Cerebellar cortex (tissue), 1 donor: ENCODE results near the gene F13B.
"Not testable (repeated sequence)": the region's sequence is repeated elsewhere in the genome, so short reads cannot be mapped to it uniquely, and the experiment has no call there.

ENCODE experiments used
- DNase-seq: peaks from one replicate; pipeline ENCODE4 v3.0.0-alpha.2; 2015; ENCODE audit warnings: low spot score

F13B gene

GRCh38 chr1:197042676-197043341, 24.3 kb downstream of the F13B start:
- no peak for DNase-seq

DNA sequence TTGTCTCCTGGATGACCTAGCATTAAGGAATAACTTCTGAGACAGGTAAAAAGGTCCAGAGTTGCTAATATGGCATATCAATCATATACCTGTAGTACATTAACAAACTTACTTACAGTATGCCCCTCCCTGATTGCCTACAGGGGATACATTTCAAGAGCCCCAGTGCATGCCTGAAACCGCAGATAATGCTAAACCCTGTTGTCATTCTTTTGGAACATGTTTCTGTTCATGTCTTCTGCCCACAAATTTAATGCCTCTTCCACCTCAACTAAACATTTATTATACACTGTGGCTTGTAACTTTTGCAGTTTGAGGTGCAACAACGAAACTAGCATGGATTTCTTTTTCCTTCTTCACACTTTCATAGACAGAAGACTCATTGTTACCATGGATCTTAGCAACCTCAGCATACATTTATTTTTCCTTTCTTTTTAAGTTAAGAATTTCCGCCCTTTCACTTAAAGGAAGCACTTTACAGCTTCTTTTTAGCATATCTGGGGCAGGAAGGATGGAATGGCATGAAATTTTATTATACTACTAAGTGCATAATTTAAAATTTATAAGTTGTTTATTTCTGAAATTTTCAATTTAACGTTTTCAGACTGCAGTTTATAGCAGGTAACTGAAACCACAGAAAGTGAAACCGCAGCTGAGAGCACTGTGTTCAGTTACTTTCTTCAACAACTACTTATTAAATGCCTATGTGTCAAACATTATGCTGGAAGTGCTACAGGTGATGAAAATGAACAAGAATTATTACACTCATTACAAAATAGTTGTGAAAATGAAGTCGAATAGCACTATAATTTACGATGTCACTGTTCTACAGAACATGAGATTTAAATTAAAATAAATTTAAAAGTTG, 25.3 kb downstream of the F13B start:
- no peak for DNase-seq

DNA sequence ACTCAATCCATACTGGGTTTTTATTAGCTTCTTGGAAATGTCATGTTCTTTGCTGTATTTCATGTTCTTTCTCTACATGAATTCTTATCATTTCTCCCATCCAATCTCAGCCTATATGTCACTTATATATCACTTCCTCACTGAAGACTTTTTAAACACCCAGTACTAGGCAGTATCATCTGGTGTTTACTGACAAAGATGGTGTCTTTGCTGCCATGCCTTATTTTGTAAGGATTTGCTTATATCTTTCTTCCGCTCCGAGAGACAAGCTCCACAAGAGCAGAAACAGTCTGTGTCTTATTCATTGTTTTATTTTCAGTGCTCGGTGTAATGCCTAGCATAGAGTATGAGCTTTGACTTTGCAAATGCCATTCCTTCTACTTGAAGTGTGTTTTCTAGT, 30.2 kb downstream of the F13B start:
- DNase-seq = no peak

DNA sequence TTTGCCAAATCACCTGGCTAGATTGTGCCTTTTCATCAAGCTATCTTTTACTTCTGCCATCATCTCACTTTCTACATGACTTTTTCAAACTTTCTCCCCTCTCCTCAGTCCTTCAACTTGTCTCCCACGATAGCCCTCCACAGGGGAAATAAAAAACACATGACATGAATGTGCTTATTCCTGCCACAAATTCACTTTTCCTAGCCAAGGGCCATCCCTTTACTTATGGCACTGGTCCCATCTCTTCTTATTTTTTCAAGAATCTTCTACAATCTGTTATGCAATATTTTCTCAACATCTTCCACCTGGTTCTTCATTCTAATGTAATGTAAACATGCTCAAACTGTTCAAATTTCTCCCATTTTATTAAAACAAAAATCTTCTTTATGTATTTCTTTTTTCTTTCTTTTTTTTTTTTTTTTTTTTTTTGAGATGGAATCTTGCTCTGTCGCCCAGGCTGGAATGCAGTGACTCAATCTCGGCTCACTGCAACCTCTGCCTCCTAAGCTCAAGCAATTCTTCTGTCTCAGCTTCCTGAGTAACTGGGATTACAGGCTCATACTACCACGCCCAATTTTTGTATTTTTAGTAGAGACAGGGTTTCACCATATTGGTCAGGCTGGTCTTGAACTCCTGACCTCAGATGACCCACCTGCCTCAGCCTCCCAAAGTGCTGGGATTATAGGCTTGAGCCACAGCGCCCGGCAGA, 32.3 kb downstream of the F13B start:
- not testable (repeated sequence) for DNase-seq

DNA sequence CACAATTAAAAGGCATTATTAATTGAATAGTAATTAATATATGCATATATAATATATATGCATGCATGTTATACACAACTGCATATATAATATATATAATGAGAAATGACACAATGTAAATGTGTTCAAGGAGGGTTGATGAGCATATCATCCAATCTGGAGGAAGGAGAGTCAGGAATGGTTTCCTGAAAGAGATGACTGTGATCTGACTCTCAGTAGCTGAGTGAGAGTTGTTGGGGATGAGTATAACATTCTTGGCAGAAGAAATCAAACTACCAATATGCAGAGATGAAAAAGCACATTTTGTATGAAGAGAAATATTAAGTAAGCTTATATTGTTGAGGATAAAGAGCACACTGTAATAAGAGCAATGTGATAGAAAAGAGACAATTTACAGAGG, 37.3 kb downstream of the F13B start:
- no peak for DNase-seq

- no peak for DNase-seq
These were observed 39.7 kb downstream of the F13B start for GRCh38 chr1:197027359-197027758.

- DNase-seq = no peak
These were observed 42.6 kb downstream of the F13B start for GRCh38 chr1:197024460-197024859.

DNA sequence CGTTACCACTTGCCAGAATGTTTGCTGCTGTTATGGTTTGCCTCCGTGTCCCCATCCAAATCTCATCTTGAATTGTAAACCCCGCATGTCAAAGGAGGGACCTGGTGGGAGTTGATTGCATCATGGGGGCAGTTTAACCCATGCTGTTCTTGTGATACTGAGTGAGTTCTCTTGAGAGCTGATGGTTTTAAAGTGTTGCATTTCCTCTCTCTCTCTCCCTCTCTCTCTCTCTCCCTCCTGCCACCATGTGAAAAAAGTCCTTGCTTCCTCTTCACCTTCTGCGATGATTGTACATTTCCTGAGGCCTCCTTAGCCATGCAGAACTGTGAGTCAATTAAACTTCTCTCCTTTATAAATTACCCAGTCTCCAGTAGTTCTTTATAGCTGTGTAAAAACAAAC, 45.3 kb downstream of the F13B start:
- no peak for DNase-seq

- DNase-seq = no peak
These were observed 49.4 kb downstream of the F13B start for GRCh38 chr1:197017558-197018146.

DNA sequence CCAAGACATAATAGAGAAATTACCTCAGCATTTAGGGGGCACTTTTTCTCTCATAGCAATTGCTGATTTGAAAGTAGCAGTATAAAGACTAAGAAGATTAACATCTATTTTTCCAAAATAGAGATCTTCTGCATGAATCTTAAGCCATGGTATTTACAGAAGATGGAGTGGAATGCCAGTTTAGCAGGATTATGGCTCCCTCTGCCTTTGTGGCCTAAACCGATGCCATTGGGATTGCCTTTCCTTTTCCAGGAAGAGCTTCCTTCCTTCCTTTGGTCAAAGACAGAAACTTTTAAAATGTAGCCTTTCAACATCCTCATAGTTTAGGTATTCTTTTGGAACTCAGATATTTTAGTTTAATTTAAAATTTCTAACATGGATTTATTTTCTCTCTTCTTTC, 50.3 kb downstream of the F13B start:
- no peak for DNase-seq

GRCh38 chr1:197013234-197013633, 53.8 kb downstream of the F13B start:
- DNase-seq = no peak

GRCh38 chr1:197011614-197012013, 55.4 kb downstream of the F13B start:
- no peak for DNase-seq

DNA sequence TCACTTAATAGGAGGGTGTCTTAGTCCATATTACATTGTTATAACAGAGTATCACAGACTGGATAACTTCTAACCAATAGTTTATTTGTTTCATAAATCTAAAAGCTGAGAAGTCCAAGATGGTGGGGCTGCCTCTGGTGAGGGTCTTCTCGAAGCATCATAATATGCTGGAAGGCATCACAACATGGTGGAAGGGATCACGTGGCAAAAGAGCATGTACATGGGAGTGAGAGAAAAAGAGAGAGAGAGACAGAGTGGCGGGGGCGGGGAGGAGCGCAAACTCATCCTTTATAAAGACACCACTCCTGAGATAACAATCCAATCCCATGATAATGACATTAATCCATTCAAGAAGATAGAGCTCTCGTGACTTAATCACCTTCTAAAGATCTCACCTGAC, 58.2 kb downstream of the F13B start:
- no peak for DNase-seq

DNA sequence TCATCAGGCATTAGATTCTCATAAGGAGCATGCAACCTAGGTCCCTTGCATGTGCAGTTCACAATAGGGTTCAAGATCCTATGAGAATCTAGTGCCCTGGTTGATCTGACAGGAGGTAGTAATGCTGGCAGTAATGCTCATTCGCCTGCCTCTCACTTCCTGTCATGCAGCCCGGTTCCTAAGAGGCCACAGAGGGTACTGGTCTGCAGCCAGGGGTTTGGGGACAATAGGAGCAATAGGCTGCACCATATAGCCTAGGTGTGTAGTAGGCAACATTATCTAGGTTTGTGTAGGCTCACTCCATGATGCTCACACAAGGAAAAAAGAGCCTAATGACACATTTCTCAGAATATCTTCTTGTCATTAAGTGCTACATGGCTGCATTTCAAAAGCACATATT, 63.9 kb downstream of the F13B start:
- DNase-seq = no peak

DNA sequence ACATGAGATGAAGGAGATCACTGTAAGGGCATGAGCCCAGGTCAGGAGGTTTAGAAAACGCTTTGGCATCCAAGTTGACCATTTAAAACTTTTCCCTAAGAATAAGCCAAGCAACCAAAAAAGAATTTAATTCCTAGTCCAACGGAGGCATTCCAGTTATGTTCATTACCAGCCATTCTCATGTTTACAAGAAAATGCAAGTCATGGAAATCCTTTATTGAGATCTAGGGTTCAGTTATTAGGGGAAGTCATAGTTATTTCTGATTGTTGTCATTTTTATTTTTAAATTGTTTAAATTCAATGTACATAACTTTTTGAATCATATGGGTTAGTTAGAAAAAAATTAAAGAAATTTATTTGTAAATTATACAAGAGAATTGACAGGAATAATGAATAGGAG, 65.2 kb downstream of the F13B start:
- no peak for DNase-seq

- DNase-seq = no peak
These were observed 69.6 kb downstream of the F13B start for GRCh38 chr1:196997423-196997822.

DNA sequence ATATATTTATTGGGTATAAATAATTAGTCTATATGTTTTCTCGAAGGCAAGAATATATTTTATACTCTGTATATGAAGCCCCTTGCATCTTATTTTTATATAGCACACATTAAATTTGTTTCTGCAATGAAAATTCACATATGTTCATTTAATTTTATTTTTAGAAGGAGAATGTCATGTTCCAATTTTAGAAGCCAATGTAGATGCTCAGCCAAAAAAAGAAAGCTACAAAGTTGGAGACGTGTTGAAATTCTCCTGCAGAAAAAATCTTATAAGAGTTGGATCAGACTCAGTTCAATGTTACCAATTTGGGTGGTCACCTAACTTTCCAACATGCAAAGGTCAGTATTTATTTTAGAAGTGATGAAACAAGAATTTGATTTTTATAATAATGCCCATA, 73.1 kb downstream of the F13B start:
- DNase-seq = no peak

DNA sequence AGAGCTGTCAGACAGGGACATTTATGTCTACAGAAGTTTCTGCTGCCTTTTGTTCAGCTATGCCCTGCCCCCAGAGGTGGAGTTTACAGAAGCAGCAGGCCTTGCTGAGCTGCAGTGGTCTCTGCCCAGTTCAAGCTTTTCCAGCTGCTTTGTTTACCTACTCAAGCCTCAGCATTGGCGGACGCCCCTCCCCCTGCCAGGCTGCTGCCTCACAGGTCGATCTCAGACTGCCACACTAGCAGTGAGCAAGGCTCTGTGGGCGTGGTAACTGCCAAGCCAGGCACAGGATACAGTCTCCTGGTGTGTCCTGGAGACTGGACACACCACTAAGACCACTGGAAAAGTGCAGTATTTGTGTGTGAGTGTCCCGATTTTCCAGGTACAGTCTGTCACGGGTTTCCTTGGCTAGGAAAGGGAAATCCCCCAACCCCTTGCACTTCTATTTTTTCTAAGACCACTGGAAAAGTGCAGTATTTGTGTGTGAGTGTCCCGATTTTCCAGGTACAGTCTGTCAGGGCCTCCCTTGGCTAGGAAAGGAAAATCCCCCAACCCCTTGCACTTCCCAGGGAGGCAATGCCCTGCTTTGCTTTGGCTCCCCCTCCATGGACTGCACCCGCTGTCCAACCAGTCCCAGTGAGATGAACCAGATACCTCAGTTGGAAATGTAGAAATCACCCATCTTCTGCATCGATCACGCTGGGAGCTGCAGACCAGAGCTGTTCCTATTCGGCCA, 75.0 kb downstream of the F13B start:
- DNase-seq = not testable (repeated sequence)
